GM19099 (cell line): ENCODE results near the gene SLFN13.

ENCODE experiments used
- POLR2A ChIP-seq: IDR thresholded peaks from 3 replicates; pipeline ENCODE4 v1.6.1; 2011; ENCODE audit warnings: low read depth; ENCODE audit not compliant: insufficient read length; ENCODE audit errors: extremely low read depth

SLFN13 gene, protein sequence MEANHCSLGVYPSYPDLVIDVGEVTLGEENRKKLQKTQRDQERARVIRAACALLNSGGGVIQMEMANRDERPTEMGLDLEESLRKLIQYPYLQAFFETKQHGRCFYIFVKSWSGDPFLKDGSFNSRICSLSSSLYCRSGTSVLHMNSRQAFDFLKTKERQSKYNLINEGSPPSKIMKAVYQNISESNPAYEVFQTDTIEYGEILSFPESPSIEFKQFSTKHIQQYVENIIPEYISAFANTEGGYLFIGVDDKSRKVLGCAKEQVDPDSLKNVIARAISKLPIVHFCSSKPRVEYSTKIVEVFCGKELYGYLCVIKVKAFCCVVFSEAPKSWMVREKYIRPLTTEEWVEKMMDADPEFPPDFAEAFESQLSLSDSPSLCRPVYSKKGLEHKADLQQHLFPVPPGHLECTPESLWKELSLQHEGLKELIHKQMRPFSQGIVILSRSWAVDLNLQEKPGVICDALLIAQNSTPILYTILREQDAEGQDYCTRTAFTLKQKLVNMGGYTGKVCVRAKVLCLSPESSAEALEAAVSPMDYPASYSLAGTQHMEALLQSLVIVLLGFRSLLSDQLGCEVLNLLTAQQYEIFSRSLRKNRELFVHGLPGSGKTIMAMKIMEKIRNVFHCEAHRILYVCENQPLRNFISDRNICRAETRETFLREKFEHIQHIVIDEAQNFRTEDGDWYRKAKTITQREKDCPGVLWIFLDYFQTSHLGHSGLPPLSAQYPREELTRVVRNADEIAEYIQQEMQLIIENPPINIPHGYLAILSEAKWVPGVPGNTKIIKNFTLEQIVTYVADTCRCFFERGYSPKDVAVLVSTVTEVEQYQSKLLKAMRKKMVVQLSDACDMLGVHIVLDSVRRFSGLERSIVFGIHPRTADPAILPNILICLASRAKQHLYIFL

DNA sequence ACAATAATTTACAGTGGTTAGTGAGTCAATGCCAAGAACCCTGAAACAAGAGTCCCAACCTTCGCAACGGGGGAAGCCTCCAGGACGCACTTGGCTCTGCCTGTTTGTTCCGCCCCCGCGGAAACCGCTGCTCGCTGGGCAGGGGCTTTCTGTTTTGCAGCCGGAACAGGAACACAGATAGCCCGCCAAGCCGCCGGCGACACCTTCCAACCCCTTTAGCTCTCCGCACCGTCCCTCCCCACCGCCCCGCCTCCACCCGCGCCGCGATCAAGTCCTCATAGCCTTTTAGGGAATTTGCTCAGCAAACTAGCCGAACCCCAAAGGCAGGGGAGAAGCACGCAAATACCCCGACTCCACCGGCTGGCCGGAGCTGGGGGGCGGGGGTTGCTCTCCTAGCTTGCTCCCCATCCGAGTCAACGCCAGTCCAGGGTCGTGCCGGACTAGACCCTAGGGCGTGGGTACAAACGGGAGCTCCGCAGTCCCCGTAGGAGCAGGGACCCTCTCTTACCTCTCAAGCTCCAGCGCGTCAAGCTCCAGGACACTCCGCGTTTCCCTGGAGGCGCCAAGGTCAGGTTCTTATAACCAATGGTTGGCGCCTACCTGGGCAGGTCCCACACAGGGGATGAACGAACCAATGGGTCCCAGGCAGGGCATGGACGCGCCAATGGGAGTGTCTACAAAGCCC is at the start of gene SLFN13:
TSS of gene SLFN13 (minus strand) at position 553 of the 685 bp plus-strand sequence. CDS start 3,086 bp downstream, outside the sequence.
- TF ChIP-seq POLR2A: peak; percentile 69

DNA sequence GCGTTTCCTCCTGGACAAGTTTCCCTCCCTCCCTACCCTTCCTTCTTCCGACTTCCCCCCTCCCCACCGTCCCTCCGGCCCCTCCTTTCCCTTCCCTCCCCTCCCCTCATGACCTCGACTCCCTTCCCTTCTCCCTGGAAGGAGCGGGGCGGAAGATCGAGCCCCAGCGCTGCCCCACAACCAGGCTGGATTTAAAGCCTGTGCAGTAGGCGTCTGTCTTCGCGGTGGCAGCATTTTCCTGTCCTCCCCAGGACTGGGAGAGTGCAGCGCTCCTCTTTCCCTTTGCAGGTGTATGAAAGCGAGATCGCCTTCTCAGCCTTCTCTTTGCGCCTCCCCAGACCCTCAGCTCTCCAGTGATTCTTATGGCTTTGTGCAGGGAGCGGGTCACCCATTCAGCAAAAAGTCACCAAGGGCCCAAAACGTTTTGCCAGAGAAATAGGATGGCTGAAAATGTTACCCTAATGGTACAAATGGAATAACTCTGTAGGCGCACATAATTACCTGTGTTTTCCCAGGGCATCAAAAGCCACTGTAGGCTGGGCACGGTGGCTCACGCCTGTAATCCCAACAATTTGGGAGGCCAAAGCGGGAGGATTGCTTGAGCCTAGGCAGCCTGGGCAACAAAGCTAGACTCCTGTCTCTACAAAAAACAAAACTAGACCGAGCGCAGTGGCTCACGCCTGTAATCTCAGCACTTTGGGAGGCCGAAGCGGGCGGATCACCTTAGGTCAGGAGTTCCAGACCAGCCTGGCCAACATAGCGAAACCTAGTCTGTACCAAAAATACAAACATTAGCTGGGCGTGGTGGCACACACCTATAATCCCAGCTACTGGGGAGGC is 48.1 kb upstream of the SLFN13 start:
- no peak for TF ChIP-seq POLR2A

DNA sequence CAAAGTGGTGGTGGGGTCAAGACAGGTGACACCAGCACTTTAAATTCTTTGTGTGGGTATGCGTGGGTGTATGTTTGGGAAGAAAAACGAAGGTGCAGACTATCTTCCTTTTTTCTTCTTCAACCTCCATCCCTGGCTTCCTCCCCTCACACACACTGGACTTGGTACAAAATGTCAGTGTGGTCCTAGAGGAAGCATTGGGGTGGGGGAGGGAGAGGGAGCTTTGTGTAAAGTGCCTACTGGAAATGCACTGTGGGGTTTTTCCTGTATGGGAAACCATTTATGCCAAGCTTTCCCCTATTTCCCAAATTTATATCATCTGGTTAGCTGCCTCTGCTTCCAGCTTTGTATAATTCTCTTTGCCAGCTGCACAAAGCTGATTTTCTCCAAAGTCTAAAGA is 44.5 kb upstream of the SLFN13 start:
- no peak for TF ChIP-seq POLR2A

DNA sequence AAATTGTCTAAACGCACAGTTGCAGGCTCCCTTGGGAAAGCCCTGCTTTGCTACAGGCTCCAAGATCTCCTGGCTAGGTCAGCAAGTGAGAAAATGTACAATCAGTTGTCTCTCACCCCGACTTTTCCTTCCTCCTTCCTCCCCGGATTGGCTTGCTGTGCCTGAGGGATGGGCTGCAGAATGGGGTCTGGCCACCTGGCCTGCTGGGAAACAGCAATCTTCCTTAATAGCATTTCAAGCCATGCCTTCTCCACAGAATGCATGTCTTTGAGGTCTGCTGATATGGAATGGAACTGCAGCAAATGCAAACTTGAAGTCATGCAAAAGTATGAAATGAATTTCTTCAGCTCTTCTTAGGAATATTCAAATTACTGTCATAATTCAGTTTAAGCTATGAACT is 42.9 kb upstream of the SLFN13 start:
- TF ChIP-seq POLR2A: no peak

DNA sequence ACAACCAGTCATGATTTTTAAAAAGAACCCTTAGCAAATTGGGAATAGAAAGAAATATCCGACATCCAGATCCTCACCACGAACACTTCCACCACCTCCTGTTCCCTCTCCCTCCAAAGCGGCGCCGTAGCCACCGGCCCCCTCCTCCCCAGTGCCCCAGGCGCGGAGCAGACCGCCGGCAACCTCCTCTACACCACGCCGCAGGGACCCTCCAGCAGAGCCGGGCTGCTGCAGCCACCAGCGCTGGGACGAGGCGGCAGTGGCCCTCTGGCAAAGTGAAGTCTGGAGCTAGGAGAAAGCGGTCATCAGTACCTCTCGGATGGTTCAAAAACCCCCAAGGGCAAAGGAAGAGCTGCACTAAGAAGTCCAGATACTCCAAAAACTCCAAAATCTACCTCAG is 41.4 kb upstream of the SLFN13 start:
- TF ChIP-seq POLR2A: no peak

DNA sequence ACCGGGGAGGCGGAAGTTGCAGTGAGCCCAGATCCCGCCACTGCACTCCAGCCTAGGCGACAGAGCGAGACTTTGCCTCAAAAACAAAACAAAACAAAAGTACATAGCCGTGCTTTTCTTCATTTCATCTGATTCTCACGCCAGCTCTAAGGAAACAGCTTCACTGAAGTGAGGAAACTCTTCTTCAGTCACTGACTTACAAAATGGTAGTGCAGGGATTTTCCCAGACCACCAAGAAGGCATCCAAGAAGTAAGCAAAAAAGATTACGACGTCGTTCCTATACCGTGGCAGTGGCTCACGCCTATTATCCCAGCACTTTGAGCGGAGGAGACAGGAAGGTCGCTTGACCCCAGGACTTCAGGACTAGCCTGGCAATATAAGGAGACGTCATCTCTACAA is 40.4 kb upstream of the SLFN13 start:
- no peak for TF ChIP-seq POLR2A

DNA sequence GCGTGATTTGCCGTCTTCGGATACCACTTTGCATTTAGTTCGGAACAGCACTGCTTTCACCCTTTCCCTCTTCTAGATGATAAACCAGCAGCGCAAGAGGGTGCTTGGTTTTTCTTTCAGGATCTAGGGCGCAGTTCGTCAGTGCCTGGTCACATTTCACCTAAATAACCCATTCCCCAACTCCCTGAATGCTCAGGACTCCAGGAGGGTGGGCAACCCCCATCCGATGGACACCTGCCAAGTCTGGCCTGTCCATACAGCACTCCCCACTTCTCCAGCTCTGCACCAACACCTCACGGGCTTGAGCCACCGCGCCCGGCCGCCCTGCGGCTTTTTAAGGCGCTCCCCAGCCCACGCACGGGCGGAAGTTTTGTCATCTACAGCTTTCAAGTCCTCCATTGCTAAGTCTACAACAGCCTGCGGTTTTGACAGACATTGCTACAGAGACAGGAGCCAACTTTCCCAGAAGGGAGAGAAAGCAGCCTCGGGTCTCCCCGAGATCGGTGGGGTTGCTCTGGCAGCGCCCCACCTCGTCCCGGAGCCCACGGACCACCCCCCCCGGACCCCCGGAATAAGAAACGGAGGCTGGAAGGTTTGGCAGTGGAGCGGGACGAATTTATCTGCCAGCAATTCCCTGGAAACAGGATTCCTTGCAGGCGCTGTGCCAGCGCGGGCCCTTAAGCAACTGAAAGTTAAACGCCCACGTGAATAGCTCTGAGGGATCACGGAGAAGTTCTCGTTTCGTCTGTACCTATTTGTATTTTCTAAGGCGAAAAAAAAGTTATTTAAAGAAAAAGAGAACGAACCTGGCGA is 38.6 kb upstream of the SLFN13 start:
- peak; percentile 33 for TF ChIP-seq POLR2A

DNA sequence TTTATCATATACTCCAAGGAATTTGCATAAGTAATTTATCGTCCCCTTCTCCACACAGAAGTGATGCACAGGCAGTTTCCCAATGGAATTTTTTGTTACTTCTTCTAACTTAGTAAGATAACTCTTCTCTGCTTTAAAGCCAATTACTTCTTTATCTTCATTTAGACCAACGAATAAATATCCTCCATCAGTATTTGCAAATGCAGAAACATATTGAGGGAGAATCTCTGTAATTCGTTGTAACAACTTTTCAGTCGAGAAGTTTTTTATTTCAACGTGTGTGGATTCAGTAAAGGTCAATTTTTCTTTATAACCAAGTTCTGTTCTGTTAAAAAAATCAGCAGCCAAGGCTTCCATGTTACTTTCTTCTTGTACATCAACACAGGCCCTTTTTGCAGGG is 30.7 kb upstream of the SLFN13 start:
- no peak for TF ChIP-seq POLR2A

DNA sequence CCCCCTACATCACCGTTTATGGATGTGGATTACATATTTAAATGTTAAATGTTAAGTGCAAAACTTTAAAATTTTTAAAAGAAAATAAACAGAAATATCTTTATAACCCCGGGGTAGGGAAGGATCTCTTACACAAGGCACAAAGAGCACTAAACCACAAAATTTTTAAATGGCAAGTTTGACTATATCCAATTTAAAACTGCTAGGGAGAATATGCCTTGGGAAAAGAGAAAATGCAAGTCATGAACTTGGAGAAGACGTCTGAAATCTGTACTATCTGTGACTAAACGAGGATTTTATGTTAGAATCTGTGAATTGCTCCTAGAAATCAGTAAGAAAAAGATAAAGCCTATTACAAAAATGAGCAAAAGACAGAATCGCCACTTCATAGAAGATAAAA is 28.7 kb upstream of the SLFN13 start:
- no peak for TF ChIP-seq POLR2A

DNA sequence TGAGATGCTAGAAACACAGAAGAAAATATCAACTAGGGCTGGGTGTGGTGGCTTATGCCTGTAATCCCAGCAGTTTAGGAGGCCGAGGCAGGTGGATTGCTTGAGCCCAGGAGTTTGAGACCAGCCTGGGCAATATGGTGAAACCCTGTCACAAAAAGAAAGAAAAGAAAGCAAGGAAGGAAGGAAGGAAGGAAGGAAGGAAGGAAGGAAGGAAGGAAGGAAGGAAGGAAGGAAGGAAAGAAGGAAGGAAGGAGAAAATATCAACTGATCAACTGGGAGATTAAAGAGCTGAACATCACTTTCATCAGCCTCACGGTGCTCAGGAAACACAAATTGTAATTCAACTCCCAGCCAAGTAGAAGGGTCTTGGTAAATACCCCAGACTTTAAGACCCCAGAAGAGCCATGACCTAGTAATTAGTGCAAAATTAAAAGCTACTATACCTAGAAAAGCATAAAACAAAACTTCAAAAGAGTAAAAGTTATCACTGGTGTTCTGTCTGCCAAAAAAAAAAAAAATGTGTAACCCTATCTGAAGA is 27.8 kb upstream of the SLFN13 start:
- TF ChIP-seq POLR2A: no peak

DNA sequence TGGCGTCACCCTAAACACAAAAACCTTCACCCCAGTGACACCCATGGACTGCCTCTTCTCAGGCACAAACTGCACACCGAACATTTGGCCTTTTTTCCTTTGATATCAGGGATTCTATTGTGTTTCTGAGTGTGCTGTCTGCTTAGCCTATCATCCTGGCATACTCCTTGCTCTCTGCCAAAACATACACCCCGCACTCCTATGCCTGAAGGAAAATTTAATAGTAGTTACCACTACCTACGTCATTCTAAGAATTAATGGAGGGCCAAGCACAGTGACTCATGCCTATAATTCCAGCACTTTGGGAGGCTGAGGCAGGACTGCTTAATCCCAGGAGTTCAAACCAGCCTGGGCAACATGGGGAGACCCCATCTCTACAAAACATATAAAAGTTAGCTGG is 19.9 kb upstream of the SLFN13 start:
- TF ChIP-seq POLR2A: no peak

DNA sequence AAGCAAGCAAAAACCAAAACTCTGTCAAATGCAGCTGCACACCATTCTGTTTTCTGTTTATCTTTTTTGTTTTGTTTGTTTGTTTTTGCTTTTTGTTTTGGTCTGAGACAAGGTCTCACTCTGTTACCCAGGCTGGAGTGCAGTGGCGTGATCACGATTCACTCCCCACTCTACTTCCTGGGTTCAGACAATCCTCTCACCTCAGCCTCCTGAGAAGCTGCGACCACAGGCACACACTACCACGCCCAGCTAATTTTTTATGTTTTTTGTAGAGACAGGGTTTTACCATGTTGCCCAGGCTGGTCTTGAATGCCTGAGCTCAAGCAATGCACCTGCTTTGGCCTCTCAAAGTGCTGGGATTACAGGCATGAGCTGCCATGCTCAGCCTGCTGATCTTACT is 19.3 kb upstream of the SLFN13 start:
- no peak for TF ChIP-seq POLR2A

DNA sequence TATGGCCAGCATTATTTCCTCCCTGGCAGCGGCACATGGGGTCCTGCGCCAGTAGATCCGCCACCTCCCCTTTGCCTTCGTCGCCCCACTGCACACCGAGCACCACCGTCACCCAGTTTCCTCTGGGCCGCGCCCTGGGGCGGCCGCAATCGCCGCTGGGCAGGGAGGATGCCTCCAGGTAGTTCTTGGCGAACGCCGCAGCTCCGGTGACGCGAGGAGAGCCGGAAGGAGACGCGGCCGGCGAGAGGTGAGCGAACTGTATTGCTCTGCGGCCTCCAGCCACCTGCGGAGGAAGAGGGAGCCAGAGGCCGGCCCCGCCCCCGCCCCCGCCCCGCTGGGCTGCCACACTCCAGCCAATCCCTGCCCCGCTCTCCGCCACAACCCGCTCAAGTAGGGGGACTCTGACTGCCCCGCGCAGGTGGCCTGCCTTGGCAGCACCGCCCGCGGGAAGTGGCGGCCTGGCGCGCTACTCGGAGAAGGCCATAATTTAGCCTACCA is 11.8 kb upstream of the SLFN13 start:
- TF ChIP-seq POLR2A: peak; percentile 55
